ENCODE results near the gene PRDX2.

GRCh38 chr19:12786952-12787351 is 14.6 kb downstream of the PRDX2 start:
- TF ChIP-seq, protein P1, sequence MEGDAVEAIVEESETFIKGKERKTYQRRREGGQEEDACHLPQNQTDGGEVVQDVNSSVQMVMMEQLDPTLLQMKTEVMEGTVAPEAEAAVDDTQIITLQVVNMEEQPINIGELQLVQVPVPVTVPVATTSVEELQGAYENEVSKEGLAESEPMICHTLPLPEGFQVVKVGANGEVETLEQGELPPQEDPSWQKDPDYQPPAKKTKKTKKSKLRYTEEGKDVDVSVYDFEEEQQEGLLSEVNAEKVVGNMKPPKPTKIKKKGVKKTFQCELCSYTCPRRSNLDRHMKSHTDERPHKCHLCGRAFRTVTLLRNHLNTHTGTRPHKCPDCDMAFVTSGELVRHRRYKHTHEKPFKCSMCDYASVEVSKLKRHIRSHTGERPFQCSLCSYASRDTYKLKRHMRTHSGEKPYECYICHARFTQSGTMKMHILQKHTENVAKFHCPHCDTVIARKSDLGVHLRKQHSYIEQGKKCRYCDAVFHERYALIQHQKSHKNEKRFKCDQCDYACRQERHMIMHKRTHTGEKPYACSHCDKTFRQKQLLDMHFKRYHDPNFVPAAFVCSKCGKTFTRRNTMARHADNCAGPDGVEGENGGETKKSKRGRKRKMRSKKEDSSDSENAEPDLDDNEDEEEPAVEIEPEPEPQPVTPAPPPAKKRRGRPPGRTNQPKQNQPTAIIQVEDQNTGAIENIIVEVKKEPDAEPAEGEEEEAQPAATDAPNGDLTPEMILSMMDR (IDR thresholded peaks at IDR 0.05), result no peak
- TF ChIP-seq EP300 (IDR thresholded peaks at IDR 0.05) (no peak), POLR2A (IDR thresholded peaks at IDR 0.05) (no peak), POLR2AphosphoS5 (IDR thresholded peaks at IDR 0.05) (no peak)
